NCI-H82 treated with DMSO at 0.1 percent for 48 hours (cell line): ENCODE data around the gene WDR86.

Experiments
- DNase-seq: peaks from one replicate; lab custom pipeline; 2025; ENCODE audit not compliant: unreplicated experiment; lab: John Stamatoyannopoulos, UW

The WDR86 gene

DNA sequence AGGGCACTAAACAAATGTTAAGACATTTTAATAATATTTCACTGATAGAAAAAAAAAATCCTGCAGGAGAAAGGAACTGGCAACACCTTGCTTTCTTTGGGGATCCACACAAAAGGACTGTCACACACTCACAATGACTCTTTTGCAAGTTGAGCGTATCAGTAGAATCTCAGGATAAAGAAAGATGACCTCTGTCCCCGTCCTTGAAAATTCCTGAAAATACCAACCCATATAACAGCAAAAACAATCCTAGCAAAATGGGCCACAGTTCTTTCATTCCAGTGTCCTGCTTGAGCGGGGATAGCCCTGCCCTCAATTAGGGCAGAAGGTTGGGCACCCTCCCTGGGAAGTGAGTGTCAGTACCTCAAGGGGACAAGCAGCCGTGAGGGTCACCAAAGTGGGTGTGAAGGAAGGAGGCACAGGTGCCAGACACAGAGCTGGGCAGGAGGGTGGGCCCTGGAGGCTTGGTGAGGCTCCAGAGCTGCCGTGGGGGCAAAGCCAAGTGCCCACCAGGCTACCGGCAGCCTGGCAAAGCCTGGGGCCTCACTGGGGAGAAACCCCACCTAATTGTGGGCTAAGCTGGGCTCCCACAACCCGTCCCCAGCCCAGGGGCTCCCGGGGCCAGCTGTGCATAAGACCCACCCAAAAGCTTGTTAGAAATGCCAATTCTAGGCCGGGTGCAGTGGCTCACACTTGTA is 2.8 kb downstream of the WDR86 start:
- DNase-seq, result no peak

DNA sequence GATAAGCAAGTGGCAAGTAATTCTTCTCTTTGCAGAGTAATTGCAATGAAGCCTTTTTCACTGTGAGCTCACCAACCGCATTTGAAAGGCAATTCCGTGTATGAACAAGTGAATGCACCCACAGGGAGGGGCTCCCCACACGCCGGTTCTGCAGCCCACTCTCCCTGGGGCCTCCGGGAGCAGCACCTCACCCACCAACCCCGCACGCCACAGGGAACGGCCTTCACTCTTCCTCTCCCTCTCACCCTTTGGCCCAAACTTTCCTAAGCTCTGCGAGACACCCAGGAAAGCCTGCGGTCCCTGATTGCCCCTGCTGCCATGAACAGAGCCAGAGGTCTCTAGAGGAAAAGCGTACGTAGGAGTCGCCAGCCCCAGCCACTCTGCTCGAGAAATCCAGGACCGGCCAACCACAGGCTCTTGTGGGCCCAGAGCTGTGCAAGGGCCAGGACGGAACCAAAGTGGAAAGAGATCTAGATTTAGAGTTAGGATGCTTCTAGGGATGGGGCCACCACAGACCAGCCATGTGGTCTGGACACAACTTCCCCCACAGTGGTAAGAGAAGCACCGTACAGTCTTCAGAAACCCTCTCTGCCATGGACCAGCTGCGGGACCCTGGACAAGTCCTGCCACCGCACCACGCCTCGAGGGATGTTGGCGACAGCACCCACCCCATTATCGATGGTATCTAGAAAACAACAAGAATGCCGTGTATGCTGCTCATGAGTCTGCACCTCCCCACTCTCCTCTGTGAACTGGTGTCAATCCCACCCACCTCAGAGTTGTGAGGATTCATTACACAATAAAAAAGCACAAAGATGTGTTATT is 3.6 kb downstream of the WDR86 start:
- no peak for DNase-seq

DNA sequence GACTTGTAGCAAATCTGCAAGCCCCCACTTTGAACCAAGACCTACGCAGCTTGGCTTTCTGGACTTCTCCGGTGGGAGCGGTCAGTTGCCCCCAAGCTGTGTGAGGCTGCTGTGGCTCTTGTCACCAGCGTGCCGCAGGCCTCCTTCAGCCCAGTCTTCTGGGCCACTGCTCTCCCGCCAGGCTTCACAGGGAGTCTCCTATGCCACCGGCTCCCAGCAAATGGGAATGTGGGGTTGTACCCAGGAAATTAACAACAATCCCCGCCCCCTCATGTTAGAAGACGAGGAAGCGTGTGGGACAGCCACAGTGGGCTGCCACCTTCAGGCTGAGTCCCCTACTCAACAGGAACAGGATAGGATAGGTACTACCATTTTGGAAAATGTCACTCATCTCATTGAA is 4.2 kb downstream of the WDR86 start:
- no peak for DNase-seq

DNA sequence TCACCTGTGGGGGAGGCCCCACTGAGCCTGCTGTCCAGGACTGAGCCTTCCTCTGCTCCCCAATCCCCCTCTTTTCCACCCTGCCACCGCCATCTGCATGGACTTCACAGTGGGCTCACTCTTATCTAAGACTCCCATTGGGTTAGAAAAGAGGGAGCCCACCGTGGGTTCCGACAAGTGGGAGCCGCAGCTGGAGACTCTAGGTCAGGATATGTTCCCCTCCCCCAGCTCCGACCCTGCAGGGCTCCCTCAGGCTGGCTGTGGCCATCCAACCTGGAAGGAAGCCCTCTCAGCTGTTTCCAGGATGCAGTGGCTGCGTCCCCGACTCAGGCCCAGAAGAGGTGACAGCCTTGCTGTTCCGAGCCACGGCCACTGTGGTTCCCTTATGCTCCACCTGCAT is 4.8 kb downstream of the WDR86 start:
- no peak for DNase-seq

DNA sequence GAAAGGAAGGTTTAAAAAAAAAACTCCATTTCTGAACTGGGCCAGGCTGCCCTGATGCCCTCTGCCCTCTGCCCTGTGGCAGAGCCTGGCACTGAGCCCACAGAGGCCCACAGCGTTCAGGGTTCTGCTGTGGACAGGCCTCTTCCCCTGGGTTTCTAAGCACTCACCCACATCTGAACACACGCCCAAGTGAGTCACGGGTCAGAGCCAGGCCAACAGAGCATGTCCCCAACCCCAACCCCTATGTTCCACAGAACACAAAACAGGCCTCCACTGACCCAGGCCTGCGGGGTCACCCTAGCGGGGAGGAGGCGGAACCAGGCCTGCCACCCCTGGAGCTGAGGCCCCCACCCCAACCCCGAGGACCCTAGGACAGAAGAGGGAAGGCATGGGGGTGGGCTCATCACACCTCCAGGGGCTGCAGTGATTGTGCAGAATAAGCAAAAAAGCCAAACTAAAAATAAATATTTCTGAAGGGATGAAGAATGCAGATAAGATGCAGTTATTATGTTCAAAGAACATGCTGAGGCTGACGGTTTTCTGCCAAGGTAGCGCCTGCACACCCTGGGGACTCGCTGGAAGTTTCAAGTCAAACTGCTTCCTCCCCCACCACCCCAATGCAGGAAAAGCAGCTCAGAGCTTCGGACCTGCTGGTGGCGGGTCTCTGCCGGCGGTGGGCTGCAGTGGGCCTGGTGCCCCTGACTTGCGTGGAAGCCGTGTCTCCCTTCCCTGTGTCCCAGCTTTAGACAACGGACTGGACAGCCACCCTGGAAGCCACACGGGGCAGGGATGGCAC is 5.4 kb downstream of the WDR86 start:
- DNase-seq, result no peak

DNA sequence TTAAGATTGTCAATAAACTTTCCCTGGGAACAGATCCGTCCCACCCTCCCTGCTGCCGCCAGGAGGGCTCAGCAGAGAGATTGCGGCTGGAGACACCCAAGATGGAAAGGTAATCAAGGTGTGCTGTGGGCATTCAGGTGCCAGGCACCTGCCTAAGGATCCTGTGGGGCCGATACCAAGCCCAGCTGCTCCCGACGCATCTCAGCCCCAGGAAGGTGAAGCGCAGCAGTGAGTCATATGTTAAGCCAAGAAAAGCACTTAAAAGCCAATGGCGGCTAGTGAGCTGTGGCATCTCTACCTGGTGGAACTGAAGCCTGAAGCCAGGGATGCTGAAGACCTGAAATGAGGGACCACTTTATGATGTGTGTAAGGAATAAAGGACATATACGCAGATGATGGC is 6.1 kb downstream of the WDR86 start:
- no peak for DNase-seq

DNA sequence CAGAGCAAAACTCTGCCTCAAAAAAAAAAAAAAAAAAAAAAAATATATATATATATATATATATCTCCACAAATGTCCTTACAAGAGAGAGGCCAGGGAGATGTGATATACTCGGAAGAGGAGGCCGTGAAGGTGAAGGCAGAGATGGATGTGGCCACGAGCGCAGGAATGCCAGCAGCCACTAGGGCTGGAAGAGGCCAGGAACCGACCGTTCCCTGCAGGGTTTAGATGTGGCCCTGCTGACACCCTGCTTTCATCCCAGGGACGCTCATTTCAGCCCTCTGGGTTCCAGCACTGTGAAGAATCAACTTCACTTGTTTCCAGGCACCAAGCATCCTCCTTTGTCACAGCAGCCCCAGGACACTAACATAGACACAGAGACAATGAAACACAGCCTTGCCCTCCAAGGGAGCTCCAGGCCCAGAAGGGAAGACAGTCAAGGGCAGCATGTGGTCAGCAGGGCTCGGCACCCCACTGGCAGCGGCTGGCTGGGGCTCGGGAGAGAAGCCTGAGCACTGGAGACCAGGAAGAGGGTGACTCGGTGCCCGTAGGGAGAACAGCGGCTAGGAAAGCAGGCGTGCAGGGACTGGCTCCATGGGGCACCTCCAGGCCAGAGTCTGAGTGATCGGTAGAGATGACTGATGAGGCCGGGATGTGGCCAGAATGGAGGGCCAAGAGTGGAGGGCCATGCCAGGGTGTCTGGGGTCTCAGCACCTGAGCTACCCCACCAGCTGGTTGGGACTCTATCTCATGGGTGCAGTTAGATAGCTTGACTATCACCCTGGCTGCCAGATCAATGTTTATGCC is 7.6 kb downstream of the WDR86 start:
- no peak for DNase-seq

DNA sequence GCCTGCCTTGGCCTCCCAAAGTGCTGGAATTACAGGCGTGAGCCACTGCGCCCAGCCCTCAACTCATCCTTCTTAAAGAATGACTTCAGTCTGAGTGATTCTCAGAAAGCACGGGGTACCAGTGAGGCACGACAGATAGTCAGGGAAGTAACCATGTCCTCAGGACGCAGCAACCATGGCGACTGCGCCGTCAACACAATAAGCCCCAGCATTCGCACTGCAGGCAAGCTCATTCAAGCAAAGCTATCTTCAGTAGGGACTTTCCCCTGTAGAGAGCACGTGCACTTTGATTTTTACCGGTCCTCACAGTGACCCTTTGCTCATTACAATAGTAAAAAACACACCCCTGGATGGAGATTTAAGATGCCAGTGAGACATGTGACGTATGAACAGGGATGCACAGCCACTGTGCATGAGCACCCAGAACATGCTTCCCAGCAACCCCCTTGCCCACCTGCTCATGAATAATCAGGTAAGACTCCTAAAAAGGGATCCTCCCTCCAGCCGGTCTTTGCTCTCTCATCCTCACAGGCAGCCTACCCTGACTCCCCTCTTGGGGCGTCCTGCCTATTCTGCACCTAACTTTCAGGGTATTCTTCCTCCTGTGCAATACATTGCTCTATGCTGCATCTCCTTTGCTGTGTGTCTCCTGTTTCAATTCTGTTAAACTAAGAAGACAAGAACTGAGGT is 9.1 kb downstream of the WDR86 start:
- DNase-seq, result no peak

DNA sequence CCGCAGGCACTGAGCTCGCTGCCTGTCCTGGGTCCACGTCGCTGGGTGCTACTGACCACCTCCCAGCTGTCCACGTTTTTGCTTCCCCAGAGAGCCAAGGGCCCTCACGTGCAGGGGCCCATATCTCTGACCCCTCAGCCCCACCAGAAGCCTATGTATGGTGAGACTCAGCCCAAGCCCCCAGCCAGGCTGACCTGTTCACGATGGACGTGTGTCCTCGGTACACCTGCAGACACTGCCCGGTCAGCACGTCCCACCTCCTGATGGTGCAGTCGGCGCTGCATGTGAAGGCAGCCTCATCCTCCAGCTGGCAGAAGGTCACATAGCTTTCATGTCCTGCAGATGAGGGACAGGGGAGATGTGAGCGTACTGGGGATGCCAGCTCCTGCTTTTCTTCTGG is 9.9 kb downstream of the WDR86 start:
- DNase-seq, result no peak

DNA sequence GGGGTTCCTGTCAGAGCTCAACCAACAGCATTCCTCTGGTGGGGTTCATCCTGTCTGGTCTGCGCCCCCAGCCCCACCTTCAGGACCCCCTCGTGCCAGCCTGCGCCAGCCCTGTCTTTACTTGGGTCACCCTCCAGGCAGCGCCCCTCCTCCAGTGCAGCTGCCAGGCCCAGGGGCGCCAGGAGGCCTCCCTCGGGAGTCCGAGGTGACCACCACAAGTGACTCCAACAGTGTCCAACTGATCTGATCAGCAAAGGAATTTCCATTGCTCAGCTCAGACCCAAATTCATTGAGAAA is 10.6 kb downstream of the WDR86 start:
- DNase-seq, result no peak

DNA sequence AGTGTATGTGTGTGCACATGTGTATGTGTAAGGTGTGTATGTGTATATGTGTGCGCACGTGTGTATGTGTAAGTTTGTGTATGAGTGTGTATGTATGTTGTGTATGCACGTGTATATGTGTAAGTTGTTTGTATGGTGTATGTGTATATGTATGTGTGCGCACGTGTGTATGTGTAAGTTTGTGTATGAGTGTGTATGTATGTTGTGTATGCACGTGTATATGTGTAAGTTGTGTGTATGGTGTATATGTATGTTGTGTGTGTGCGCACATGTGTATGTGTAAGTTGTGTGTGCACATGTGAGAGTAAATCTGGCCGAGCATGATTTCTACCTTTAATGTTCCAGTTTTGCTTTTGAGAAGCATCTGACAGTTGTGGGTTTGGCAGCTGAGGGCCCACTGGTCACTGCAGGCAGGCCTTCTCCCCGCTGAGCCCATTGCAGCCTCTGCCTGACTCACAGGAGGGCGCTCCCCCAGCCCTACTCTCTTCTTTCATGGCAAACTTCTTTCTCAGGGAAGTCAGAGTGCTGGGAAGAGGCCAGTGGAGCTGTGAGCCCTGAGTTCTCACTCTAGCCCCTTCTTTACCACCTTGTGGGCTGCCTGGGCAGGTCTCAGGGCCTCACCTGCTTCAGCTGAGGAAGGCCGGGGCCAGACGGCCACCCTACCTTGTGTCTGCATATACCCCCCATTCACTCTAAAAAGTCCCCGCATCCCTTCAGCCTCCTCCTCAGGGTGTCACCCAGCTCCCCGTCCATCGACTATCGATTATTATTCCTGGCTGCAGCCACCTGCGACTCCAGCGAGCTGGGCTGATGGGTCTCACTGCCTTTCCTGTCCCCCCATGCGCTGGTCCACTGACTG is 11.2 kb downstream of the WDR86 start:
- DNase-seq, result no peak

DNA sequence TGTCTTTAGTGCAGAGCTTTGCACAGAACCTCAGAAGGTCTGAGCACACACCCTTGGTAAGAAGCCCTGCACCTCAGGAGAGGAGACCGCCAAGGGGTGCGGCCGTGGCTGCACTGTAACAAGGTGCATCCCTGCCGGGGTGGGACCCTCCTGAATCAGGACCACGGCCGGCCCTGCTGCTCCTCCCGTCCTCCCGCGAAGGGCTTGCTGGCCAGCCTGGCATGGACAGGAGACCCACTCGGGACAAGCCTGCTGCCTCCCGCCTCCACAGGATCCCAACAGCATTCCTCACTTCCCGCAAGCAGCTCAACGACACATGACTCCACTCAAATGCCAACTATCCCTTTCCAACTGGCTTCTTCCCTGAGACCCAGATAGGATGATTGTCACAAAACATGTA is 12.8 kb downstream of the WDR86 start:
- no peak for DNase-seq

DNA sequence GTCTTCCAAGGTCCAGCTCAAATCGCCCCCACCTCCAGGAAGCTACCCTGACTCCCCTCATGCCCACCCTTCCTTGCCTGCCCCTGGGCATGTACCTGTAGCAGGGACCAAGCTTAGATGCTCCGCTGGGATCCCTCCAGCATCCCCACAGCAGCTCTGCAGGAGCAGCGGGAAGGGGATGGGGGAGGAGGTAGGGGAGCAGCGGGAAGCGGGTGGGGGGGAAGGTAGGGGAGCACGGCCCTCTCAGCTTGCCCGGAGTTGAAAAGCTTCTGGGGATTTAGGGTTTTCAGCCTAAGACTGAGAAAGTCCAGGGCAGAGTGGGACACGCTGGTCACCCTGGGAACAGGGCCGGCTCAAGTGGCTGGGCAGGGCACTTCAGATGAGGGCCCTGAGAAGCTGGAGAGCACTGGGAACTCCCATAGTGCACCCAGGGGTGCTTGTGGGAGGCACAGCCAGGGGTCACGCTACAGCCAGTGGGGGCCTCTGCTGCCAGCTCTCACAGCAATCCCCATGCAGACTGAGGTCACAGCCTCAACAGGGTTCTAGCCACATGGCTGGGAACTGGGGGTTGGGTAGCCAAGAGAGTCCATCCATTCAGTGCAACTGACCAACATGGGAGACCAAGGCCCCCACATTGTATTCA is 13.4 kb downstream of the WDR86 start:
- no peak for DNase-seq

DNA sequence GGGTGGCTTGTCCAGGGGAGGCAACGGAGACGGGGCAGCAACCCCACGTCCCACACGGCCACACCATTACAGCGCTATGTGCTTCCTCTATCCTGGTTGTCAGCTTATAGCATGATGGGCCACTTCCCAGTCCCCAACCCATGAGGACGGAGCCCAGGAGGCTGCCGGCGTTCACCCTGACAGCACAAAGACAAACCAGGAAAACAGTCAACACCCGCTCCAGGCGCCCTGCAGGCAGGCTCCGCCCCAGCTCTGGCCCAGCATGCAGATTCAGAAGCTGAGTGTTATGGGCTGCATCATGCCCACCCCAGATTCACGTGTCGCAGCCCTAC is 14.8 kb downstream of the WDR86 start:
- no peak for DNase-seq

DNA sequence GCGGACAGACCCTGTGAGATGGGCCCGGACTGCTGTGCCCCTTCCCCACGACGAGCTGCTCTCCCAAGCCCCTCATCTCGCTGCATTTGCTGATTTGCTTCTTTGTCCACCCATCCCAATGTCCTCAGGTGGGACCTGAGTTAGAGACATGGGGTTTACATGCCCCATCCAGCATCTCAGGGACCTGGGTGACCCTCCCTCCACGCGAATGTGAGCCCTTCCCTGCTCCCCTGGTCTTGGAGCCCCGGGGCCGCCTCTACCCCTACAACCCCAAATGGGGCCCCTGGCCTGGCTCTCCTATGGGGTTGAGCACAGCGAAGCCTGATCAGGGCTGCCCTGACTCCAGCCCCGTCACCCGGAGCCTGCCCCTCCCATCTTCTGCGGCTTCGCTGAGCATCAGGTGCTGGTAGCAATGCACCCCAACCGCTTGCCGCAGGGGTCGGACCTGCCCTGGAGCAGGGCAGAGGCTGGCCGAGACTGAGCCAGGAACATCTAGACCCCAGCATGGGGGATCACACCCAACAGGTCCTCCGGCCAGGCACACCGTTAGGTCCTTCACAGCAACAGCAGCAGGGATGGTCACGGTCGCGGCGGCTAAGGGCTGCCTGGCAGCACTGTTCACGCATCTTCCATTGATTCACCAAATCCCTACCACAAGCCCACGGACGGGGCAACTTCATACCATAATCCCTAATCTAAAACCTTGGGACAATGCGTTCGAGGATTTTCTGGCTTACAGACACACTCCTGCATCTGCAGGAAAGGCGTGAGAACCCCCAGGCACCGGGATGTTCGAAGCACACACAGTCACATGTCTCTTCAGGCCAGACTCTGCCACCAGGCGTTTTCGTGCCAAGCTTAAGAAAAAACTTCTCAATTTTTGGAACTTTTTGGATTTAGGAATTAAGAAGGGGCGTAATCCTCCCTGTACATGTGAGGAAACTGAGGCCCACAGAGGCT is 15.5 kb downstream of the WDR86 start:
- no peak for DNase-seq

DNA sequence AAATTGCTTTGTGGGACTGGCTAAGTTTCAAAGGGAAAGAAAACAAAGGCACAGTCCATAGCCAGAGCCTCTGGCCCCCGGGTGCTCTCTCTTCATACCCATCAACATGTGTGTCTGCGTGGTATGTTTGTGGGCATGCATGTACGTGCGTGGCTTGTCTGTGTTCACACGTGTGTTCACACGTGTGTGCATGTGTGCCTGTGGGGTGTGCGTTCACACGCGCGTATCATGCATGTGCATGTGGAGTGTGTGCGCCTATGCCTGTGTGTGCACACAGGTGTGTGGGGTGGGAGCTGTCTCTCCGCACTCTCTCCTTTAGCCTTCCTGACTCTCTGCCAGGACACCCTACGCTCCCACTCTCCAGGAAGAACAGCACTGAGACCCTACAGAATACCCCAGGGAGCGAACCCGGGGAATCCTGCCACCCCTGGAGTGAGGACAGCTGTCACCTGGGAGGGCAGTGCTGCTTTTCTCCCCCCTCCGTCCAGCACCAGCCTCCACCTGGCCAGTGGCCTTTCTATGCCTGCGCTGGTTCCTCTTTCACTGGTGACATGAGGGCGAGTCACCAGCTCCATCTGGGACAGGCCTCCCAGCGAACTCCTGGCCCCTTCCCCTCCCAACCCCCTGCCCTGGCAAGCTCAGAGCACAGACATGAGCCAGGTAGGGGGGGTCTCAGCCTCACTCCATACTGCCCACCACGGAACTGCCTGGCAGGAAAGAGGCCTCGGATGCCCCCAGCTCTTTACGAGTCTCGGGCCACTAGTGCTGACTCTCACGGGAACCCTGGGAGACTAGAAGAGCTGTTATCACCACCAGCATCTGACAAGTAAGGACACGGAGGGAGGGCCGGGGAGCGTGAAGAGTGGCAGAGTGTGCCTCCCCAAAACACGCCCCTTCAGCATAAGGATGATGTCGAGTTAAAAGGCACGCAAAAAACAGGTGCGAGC is 16.5 kb downstream of the WDR86 start:
- DNase-seq, result no peak

DNA sequence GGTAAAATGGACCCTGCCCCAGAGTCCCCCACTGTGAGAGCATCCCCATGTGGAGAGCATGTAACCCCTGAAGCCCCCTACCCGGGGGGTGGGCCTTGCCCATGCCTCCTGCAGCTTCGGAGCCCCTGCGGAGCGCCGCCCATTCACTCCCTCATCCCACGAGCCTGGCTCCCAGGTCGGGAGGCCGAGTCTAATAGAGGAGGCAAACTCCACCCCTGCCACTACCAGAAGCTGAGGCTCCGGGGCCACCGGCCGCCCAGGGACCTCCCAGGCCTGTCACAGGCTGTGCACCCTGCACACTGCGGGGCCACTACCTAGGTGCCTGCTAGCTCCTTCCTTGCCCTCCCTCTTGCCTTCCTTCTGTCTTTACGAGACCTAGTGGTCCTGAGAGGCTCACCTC is 17.4 kb downstream of the WDR86 start:
- no peak for DNase-seq
